ENCODE data around the gene KCNS3.

Gene KCNS3

GRCh38 chr2:17877811-17878280, 621 bp upstream of the KCNS3 start:
- DNase-seq (ENCODE audit: low spot score): no peak

GRCh38 chr2:17879137-17879912, 858 bp downstream of the KCNS3 start:
- DNase-seq (ENCODE audit: low spot score): no peak

- DNase-seq (ENCODE audit: low spot score): no peak
These were observed 1.4 kb downstream of the KCNS3 start for GRCh38 chr2:17879913-17880274.

- DNase-seq (ENCODE audit: low spot score): no peak
These were observed 14.5 kb downstream of the KCNS3 start for GRCh38 chr2:17892770-17893534.

GRCh38 chr2:17894005-17894404, 15.5 kb downstream of the KCNS3 start:
- DNase-seq (ENCODE audit: low spot score): no peak

GRCh38 chr2:17894556-17894955, 16.1 kb downstream of the KCNS3 start:
- no peak for DNase-seq (ENCODE audit: low spot score)

- no peak for DNase-seq (ENCODE audit: low spot score)
These were observed 21.4 kb downstream of the KCNS3 start for GRCh38 chr2:17899871-17900270.

- DNase-seq (ENCODE audit: low spot score): no peak
These were observed 22.8 kb downstream of the KCNS3 start for GRCh38 chr2:17901246-17901645.

- no peak for DNase-seq (ENCODE audit: low spot score)
These were observed 32.5 kb downstream of the KCNS3 start for GRCh38 chr2:17910980-17911379.

GRCh38 chr2:17911491-17912260, 33.2 kb downstream of the KCNS3 start:
- no peak for DNase-seq (ENCODE audit: low spot score)

- DNase-seq (ENCODE audit: low spot score): no peak
These were observed 33.8 kb downstream of the KCNS3 start for GRCh38 chr2:17912266-17912691.

GRCh38 chr2:17915099-17915498, 36.6 kb downstream of the KCNS3 start:
- DNase-seq (ENCODE audit: low spot score): no peak

GRCh38 chr2:17915811-17916518, 37.5 kb downstream of the KCNS3 start:
- DNase-seq (ENCODE audit: low spot score): no peak

- no peak for DNase-seq (ENCODE audit: low spot score)
These were observed 38.1 kb downstream of the KCNS3 start for GRCh38 chr2:17916584-17916983.

GRCh38 chr2:17918789-17919188, 40.3 kb downstream of the KCNS3 start:
- DNase-seq (ENCODE audit: low spot score): no peak

GRCh38 chr2:17930773-17931172, 52.3 kb downstream of the KCNS3 start:
- DNase-seq (ENCODE audit: low spot score): no peak

GRCh38 chr2:17933256-17933655, 54.8 kb downstream of the KCNS3 start:
- no peak for DNase-seq (ENCODE audit: low spot score)

GRCh38 chr2:17934721-17935120, 56.3 kb downstream of the KCNS3 start:
- DNase-seq (ENCODE audit: low spot score): no peak

GRCh38 chr2:17935242-17935885, 56.9 kb downstream of the KCNS3 start:
- DNase-seq (ENCODE audit: low spot score): no peak

- no peak for DNase-seq (ENCODE audit: low spot score)
These were observed 58.1 kb downstream of the KCNS3 start for GRCh38 chr2:17936599-17936998.

- no peak for DNase-seq (ENCODE audit: low spot score)
These were observed 61.7 kb downstream of the KCNS3 start for GRCh38 chr2:17940091-17940630.

Measured in CD4-positive, alpha-beta T cell treated with Interleukin-15 for 4 hours (primary cell).